Measurements from ENCODE around the gene NHLRC4. TPM values are rescaled to one million over a fixed set of nuclear protein-coding genes. Genes with fewer than 3 reads are reported as not detected.

Gene NHLRC4
- total RNA-seq, 1 donor from 2014 or later = 0.74 TPM

- Histone ChIP-seq H3K36me3 (peaks cover 0 to 20% of the 10 kb centered on the region in 2 donors), H3K9me3 (no peaks in the 10 kb centered on the region), H3K4me1 (no peaks in the 10 kb centered on the region), H3K27ac (no peak overlapping the region), H3K27me3 (no peaks in the 10 kb centered on the region), H3K4me3 (no peak overlapping the region)
- TF ChIP-seq POLR2AphosphoS5 (IDR thresholded peaks at IDR 0.05; ENCODE audit: insufficient read depth in 1 of 2, low read depth in 1 of 2) = no peak
- TF ChIP-seq CTCF (IDR thresholded peaks at IDR 0.05) = no peak
- no peak for TF ChIP-seq POLR2A (IDR thresholded peaks at IDR 0.05)
- no peak for DNase-seq (ENCODE audit: extremely low spot score in 2 of 2)
- intact Hi-C loops (cut with DNase I) = no loop called here
Measured at GRCh38 chr16:576823-577201, 10.0 kb downstream of the NHLRC4 start.

- H3K4me1 ChIP-seq = no peaks in the 10 kb centered on the region
- peaks cover 0 to 20% of the 10 kb centered on the region in 2 donors for H3K36me3 ChIP-seq
- no peaks in the 10 kb centered on the region for H3K27me3 ChIP-seq
- no peak for DNase-seq (ENCODE audit: extremely low spot score in 2 of 2)
- H3K4me3 ChIP-seq = no peak overlapping the region
- H3K9me3 ChIP-seq = no peaks in the 10 kb centered on the region
- intact Hi-C loops (cut with DNase I) = no loop called here
- H3K27ac ChIP-seq = no peak overlapping the region
- TF ChIP-seq POLR2AphosphoS5 (IDR thresholded peaks at IDR 0.05; ENCODE audit: insufficient read depth in 1 of 2, low read depth in 1 of 2) (no peak), CTCF (IDR thresholded peaks at IDR 0.05) (no peak), POLR2A (IDR thresholded peaks at IDR 0.05) (no peak)
Measured at GRCh38 chr16:577796-578195, 11.0 kb downstream of the NHLRC4 start.

- TF ChIP-seq CTCF (IDR thresholded peaks at IDR 0.05) = no peak
- TF ChIP-seq POLR2A (IDR thresholded peaks at IDR 0.05) = no peak
- no peak for TF ChIP-seq POLR2AphosphoS5 (IDR thresholded peaks at IDR 0.05; ENCODE audit: insufficient read depth in 1 of 2, low read depth in 1 of 2)
- Histone ChIP-seq H3K9me3 (no peaks in the 10 kb centered on the region), H3K4me1 (no peaks in the 10 kb centered on the region), H3K4me3 (no peak overlapping the region), H3K27ac (no peak overlapping the region), H3K27me3 (no peaks in the 10 kb centered on the region), H3K36me3 (peaks cover 0 to 20% of the 10 kb centered on the region in 2 donors)
- no peak for DNase-seq (ENCODE audit: extremely low spot score in 2 of 2)
- intact Hi-C loops (cut with DNase I) = no loop called here
Measured at GRCh38 chr16:578232-578869, 11.5 kb downstream of the NHLRC4 start.

- TF ChIP-seq POLR2AphosphoS5 (IDR thresholded peaks at IDR 0.05; ENCODE audit: insufficient read depth in 1 of 2, low read depth in 1 of 2) (no peak), CTCF (IDR thresholded peaks at IDR 0.05) (peak; percentile 24 to 65 (median 59)), POLR2A (IDR thresholded peaks at IDR 0.05) (no peak)
- H3K4me1 ChIP-seq = peaks cover 3% of the 10 kb centered on the region
- peaks cover 0 to 20% of the 10 kb centered on the region in 2 donors for H3K36me3 ChIP-seq
- H3K9me3 ChIP-seq = no peaks in the 10 kb centered on the region
- H3K27me3 ChIP-seq = no peaks in the 10 kb centered on the region
- no peak overlapping the region for H3K4me3 ChIP-seq
- intact Hi-C loops (cut with DNase I) = no loop called here
- DNase-seq (ENCODE audit: extremely low spot score in 2 of 2) = no peak
- H3K27ac ChIP-seq = no peak overlapping the region
Measured at GRCh38 chr16:578870-579405, 12.1 kb downstream of the NHLRC4 start.

All from vagina (tissue), 2 donors.